Body of pancreas (tissue), 4 donors: ENCODE measurements around the gene HOXD10.

Source experiments
- CTCF ChIP-seq, 7 experiments: fragments of 450-650 bp in 4 of 7; fragments of 200-600 bp in 3 of 7; sonication (generic) in 3 of 7; IDR thresholded peaks; one replicate each; pipeline ENCODE4 v1.5.1; 2016 to 2019; ENCODE audit warnings: antibody characterized with exemption in 7 of 7
- POLR2A ChIP-seq, 3 donors: fragments of 450-650 bp; IDR thresholded peaks; one replicate each; pipeline ENCODE4 v1.6.1; 2016; ENCODE audit warnings: antibody characterized with exemption in 3 of 3, mild to moderate bottlenecking in 2 of 3

GRCh38 chr2:176149939-176150583 lies 33.5 kb downstream of the HOXD10 start:
- no peak for TF ChIP-seq CTCF (IDR thresholded peaks at IDR 0.05)
- TF ChIP-seq POLR2A (IDR thresholded peaks at IDR 0.05): no peak
